AG04450 (cell line): ENCODE measurements around the gene NHLRC4. TPM values are rescaled to one million over a fixed set of nuclear protein-coding genes. Genes with fewer than 3 reads are reported as not detected.

Source experiments
- CTCF ChIA-PET: fragments of 300-600, 350-600 bp; formaldehyde crosslinking; extraction: SDS; loops from one replicate; lab custom pipeline; 2022; ENCODE audit warnings: antibody characterized with exemption, inconsistent platforms; lab: Charles Lee
- POLR2A ChIA-PET: fragments of 350-600 bp; formaldehyde crosslinking; extraction: SDS; loops from one replicate; lab custom pipeline; 2021; ENCODE audit warnings: antibody characterized with exemption, inconsistent platforms; lab: Yijun Ruan, JAX
- DNase-seq: peaks from one replicate; pipeline ENCODE4 v3.0.0-alpha.2; 2011; ENCODE audit warnings: low read depth, low spot score
- H3K27ac ChIP-seq: one replicate; pipeline ENCODE4 v1.5.1; 2012; ENCODE audit warnings: low read depth, low read length, control low read depth
- H3K27me3 ChIP-seq: one replicate; pipeline ENCODE4 v1.6.0; 2012; ENCODE audit warnings: low read length; ENCODE audit not compliant: control insufficient read depth, insufficient read depth
- H3K4me3 ChIP-seq: 2 replicates; pipeline ENCODE4 v1.5.1; 2011; ENCODE audit warnings: mild to moderate bottlenecking, low read depth, low read length, control low read depth
- H3K9me3 ChIP-seq: 2 replicates; pipeline ENCODE4 v1.5.1; 2012; ENCODE audit warnings: low read length; ENCODE audit not compliant: control insufficient read depth, insufficient read depth
- CTCF ChIP-seq: IDR thresholded peaks from 2 replicates; pipeline ENCODE4 v1.5.1; 2011; ENCODE audit warnings: low read depth, low read length, control low read depth, inconsistent platforms
- polyA plus RNA-seq: library from polyadenylated mRNA; depleted of rRNA; stranded (reverse); fragments of >200 nt; gene quantifications from 2 replicates; pipeline ENCODE4 v1.2.3, GENCODE V29; 2011

The NHLRC4 gene
- polyA plus RNA-seq, 1 experiment: 0.45 TPM

- TF ChIP-seq CTCF: no peak
- CTCF ChIA-PET: no interaction called here
- H3K4me3 ChIP-seq: no peak overlapping the region
- no peak overlapping the region for H3K27ac ChIP-seq
- no peak for DNase-seq
- H3K27me3 ChIP-seq: no peaks in the 10 kb centered on the region
- H3K9me3 ChIP-seq: peaks cover 17% of the 10 kb centered on the region; the same call in 1 of the 2 replicates
- POLR2A ChIA-PET: interaction anchor here (0.8 to 1.2 kb wide), 5 partner anchors 12 to 79 kb away, joined by 3 to 7 read pairs (median 4); partner anchors contain the start of gene CAPN15
Measured at GRCh38 chr16:540645-541340, 26.0 kb upstream of the NHLRC4 start.

- ChIA-PET CTCF (no interaction called here), POLR2A (no interaction called here)
- peaks cover 6% of the 10 kb centered on the region; the same call in 1 of the 2 replicates for H3K9me3 ChIP-seq
- no peak overlapping the region for H3K27ac ChIP-seq
- no peak for DNase-seq
- no peak overlapping the region for H3K4me3 ChIP-seq
- no peaks in the 10 kb centered on the region for H3K27me3 ChIP-seq
- TF ChIP-seq CTCF: no peak
Measured at GRCh38 chr16:543301-544164, 23.3 kb upstream of the NHLRC4 start.

- ChIA-PET POLR2A (no interaction called here), CTCF (no interaction called here)
- TF ChIP-seq CTCF: no peak
- Histone ChIP-seq H3K27ac (no peak overlapping the region), H3K9me3 (peaks cover 6% of the 10 kb centered on the region; the same call in 1 of the 2 replicates), H3K27me3 (no peaks in the 10 kb centered on the region), H3K4me3 (no peak overlapping the region)
- no peak for DNase-seq
Measured at GRCh38 chr16:544517-544916, 22.3 kb upstream of the NHLRC4 start.

- DNase-seq: no peak
- Histone ChIP-seq H3K27me3 (no peaks in the 10 kb centered on the region), H3K27ac (no peak overlapping the region), H3K4me3 (no peak overlapping the region), H3K9me3 (peaks cover 16% of the 10 kb centered on the region; the same call in 1 of the 2 replicates)
- ChIA-PET POLR2A (no interaction called here), CTCF (no interaction called here)
- peak; percentile 31; the same call in 1 of the 2 replicates for TF ChIP-seq CTCF
Measured at GRCh38 chr16:546909-547770, 19.7 kb upstream of the NHLRC4 start.
